ENCODE data around the gene STK32B. TPM values are rescaled to one million over a fixed set of nuclear protein-coding genes. Genes with fewer than 3 reads are reported as not detected.

Gene STK32B
- total RNA-seq, 4 donors from 2014 or later, result 2.4 to 3.9 (median 3.1) TPM

- ATAC-seq (ENCODE audit: low FRiP score) (no peak), DNase-seq (ENCODE audit: low spot score) (no peak)
- TF ChIP-seq, protein P1, sequence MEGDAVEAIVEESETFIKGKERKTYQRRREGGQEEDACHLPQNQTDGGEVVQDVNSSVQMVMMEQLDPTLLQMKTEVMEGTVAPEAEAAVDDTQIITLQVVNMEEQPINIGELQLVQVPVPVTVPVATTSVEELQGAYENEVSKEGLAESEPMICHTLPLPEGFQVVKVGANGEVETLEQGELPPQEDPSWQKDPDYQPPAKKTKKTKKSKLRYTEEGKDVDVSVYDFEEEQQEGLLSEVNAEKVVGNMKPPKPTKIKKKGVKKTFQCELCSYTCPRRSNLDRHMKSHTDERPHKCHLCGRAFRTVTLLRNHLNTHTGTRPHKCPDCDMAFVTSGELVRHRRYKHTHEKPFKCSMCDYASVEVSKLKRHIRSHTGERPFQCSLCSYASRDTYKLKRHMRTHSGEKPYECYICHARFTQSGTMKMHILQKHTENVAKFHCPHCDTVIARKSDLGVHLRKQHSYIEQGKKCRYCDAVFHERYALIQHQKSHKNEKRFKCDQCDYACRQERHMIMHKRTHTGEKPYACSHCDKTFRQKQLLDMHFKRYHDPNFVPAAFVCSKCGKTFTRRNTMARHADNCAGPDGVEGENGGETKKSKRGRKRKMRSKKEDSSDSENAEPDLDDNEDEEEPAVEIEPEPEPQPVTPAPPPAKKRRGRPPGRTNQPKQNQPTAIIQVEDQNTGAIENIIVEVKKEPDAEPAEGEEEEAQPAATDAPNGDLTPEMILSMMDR (IDR thresholded peaks at IDR 0.05), result no peak
These were observed 426.9 kb downstream of the STK32B start for GRCh38 chr4:5478169-5478568.

DNA sequence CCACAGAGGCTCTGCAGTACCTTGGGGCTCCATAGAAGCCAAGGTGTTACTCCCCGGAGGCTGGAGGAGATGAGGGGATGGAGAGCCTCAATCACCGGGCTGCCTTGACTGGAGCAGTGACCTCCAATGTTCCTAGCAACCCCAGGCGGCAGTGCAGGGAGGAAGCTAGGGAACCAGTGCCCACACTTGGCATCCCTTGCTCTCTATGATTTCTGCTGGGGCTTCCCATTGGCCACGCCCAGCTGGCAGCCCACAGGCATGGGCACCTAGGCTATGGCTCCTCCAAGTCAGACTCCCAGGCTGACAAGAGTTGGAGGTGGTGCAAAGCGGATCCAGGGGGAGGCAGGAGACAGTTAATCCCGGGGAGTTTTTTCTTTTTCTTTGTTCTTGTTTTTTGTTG, 427.4 kb downstream of the STK32B start:
- TF ChIP-seq, protein P1 (IDR thresholded peaks at IDR 0.05), result no peak
- ATAC-seq (ENCODE audit: low FRiP score), result no peak
- DNase-seq (ENCODE audit: low spot score), result no peak

- ATAC-seq (ENCODE audit: low FRiP score) (no peak), DNase-seq (ENCODE audit: low spot score) (no peak)
- TF ChIP-seq, protein P1 (IDR thresholded peaks at IDR 0.05), result no peak
These were observed 428.3 kb downstream of the STK32B start for GRCh38 chr4:5479518-5480060.

- DNase-seq (ENCODE audit: low spot score), result no peak
- ATAC-seq (ENCODE audit: low FRiP score), result no peak
- TF ChIP-seq, protein P1 (IDR thresholded peaks at IDR 0.05), result no peak
These were observed 437.1 kb downstream of the STK32B start for GRCh38 chr4:5488413-5488812.

- ATAC-seq (ENCODE audit: low FRiP score), result no peak
- TF ChIP-seq, protein P1 (IDR thresholded peaks at IDR 0.05), result no peak
- DNase-seq (ENCODE audit: low spot score), result no peak
These were observed 438.0 kb downstream of the STK32B start for GRCh38 chr4:5489260-5489659.

DNA sequence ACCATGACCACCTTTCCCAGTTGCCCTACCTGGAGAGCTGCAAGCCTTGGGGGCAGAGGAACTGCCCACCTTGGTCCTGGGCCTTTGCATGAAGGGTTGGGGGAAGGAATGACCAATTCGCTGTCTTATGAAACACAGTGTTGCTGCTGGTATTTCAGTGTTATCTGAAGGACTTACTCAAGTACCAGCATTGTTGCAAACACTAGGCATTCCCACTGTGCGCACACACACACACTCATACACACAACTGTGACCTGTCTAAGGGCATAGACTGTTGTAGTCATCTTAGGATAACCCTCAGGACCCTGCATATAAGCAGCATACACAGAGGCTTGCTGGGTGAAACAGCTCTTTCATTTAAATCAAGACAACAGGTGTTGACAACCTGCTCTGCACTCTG, 446.2 kb downstream of the STK32B start:
- ATAC-seq (ENCODE audit: low FRiP score) (no peak), DNase-seq (ENCODE audit: low spot score) (no peak)
- TF ChIP-seq, protein P1 (IDR thresholded peaks at IDR 0.05), result no peak

GRCh38 chr4:5500165-5500564, 448.9 kb downstream of the STK32B start:
- no peak for ATAC-seq (ENCODE audit: low FRiP score)
- DNase-seq (ENCODE audit: low spot score), result no peak
- TF ChIP-seq, protein P1 (IDR thresholded peaks at IDR 0.05), result no peak

Data from omental fat pad (tissue), 4 donors.